ENCODE measurements around the gene HOXA13. TPM values are rescaled to one million over a fixed set of nuclear protein-coding genes. Genes with fewer than 3 reads are reported as not detected.

The HOXA13 gene
- total RNA-seq, 1 experiment from 2014 or later: 12.1 TPM

GRCh38 chr7:27241189-27242056 is 41.5 kb upstream of the HOXA13 start:
- H3K4me2 ChIP-seq (ENCODE audit: low read length): no peak overlapping the region
- peaks cover 7% of the 10 kb centered on the region; the same call in 1 of the 2 replicates for H3K4me1 ChIP-seq (ENCODE audit: insufficient read depth, low read length)
- TF ChIP-seq CTCF (conservative IDR thresholded peaks at IDR 0.05; ENCODE audit: low read depth, low read length) (no peak), EZH2 (IDR thresholded peaks at IDR 0.05; ENCODE audit: low read length, unreplicated experiment) (no peak), EZH2phosphoT487 (IDR thresholded peaks at IDR 0.05; ENCODE audit: borderline replicate concordance, low read length) (no peak)
- intact Hi-C loops (cut with micrococcal nuclease): loop anchor here (2.0 kb wide), 1 partner anchor 105 kb away; no protein-coding TSS in a partner anchor
- no peaks in the 10 kb centered on the region for H3F3A ChIP-seq (ENCODE audit: low read length, unreplicated experiment)
- H3K9me3 ChIP-seq (ENCODE audit: low read length): no peaks in the 10 kb centered on the region
- no peak overlapping the region for H3K27ac ChIP-seq (ENCODE audit: low read length)
- ATAC-seq (no peak), DNase-seq (no peak)
- H3K9me2 ChIP-seq (replicated peaks; ENCODE audit: low read length): no peaks in the 10 kb centered on the region
- CTCF ChIA-PET: no interaction called here
- no peak overlapping the region for H3K4me3 ChIP-seq (ENCODE audit: low read length)
- peaks cover 13% of the 10 kb centered on the region for H3K27me3 ChIP-seq (ENCODE audit: low read length)
- BruUV-seq (replicated peaks): no TSS peak
- no peak overlapping the region for H2AFZ ChIP-seq (ENCODE audit: low read length)
- H3K36me3 ChIP-seq (ENCODE audit: low read depth, low read length): no peaks in the 10 kb centered on the region
- no peaks in the 10 kb centered on the region for H3K79me2 ChIP-seq (ENCODE audit: low read length)
- H4K20me1 ChIP-seq (ENCODE audit: low read length): no peaks in the 10 kb centered on the region
- no peak overlapping the region for H3K9ac ChIP-seq (ENCODE audit: low read length)
- POLR2A ChIA-PET (ENCODE audit: unreplicated experiment): no interaction called here

- Histone ChIP-seq H3K27ac (ENCODE audit: low read length) (no peak overlapping the region), H3F3A (ENCODE audit: low read length, unreplicated experiment) (no peaks in the 10 kb centered on the region), H3K4me1 (ENCODE audit: insufficient read depth, low read length) (peaks cover 13% of the 10 kb centered on the region; the same call in 1 of the 2 replicates), H3K36me3 (ENCODE audit: low read depth, low read length) (no peaks in the 10 kb centered on the region), H3K4me2 (ENCODE audit: low read length) (no peak overlapping the region), H3K9me2 (replicated peaks; ENCODE audit: low read length) (no peaks in the 10 kb centered on the region), H3K27me3 (ENCODE audit: low read length) (peaks cover 13% of the 10 kb centered on the region), H3K9ac (ENCODE audit: low read length) (no peak overlapping the region), H4K20me1 (ENCODE audit: low read length) (no peaks in the 10 kb centered on the region), H3K9me3 (ENCODE audit: low read length) (no peaks in the 10 kb centered on the region), H2AFZ (ENCODE audit: low read length) (no peak overlapping the region), H3K4me3 (ENCODE audit: low read length) (no peak overlapping the region), H3K79me2 (ENCODE audit: low read length) (no peaks in the 10 kb centered on the region)
- no peak for TF ChIP-seq CTCF (conservative IDR thresholded peaks at IDR 0.05; ENCODE audit: low read depth, low read length)
- no peak for TF ChIP-seq EZH2phosphoT487 (IDR thresholded peaks at IDR 0.05; ENCODE audit: borderline replicate concordance, low read length)
- no peak for TF ChIP-seq EZH2 (IDR thresholded peaks at IDR 0.05; ENCODE audit: low read length, unreplicated experiment)
- BruUV-seq (replicated peaks): no TSS peak
- CTCF ChIA-PET: no interaction called here
- DNase-seq (no peak), ATAC-seq (no peak)
- POLR2A ChIA-PET (ENCODE audit: unreplicated experiment): no interaction called here
- intact Hi-C loops (cut with micrococcal nuclease): no loop called here
Observed at GRCh38 chr7:27240015-27240731, 40.3 kb upstream of the HOXA13 start.

Measured in PC-3 (cell line).